ENCODE results near the gene ARL6IP4. TPM values are rescaled to one million over a fixed set of nuclear protein-coding genes. Genes with fewer than 3 reads are reported as not detected.

The ARL6IP4 gene
- total RNA-seq, 6 donors from 2014 or later: 163 to 248 (median 187) TPM

Small RNA genes within 50 kb of the gene (small RNA-seq; reads per million reads assigned to genes)
- gene ARL6IP4 (0 to 0.13 (median 0) reads per million in 4 donors), gene MIR4304 (0 reads per million in 4 donors)

Other genes with a start within 250 kb of the ARL6IP4 start
- 1 to 10 TPM in 2 of 6 donors, under 1 TPM in 4; 0.33 to 6.3 (median 0.71) TPM for gene HCAR1, start 249.8 kb upstream of the ARL6IP4 start, total RNA-seq
- 10 to 100 TPM in 5 of 6 donors, 1 to 10 TPM in 1; 8.8 to 30.3 (median 23.6) TPM for gene DENR, start 227.9 kb upstream of the ARL6IP4 start, total RNA-seq
- gene CCDC62, start 206.1 kb upstream of the ARL6IP4 start, total RNA-seq: 1 to 10 TPM in 1 of 6 donors, under 1 TPM in 3, not detected in 2; 0.30 to 1.0 (median 0.64) TPM
- 100 to 1,000 TPM in 1 of 6 donors, 10 to 100 TPM in 5; 34.2 to 137 (median 46.9) TPM for gene HIP1R, start 145.2 kb upstream of the ARL6IP4 start, total RNA-seq
- 10 to 100 TPM; 41.2 to 93.2 (median 64.0) TPM for gene VPS37B, start 84.6 kb upstream of the ARL6IP4 start, total RNA-seq
- gene ABCB9, start 14.2 kb upstream of the ARL6IP4 start, total RNA-seq: 1 to 10 TPM; 2.1 to 9.9 (median 4.3) TPM
- 10 to 100 TPM in 5 of 6 donors, 1 to 10 TPM in 1; 8.1 to 44.0 (median 17.6) TPM for gene OGFOD2, start 5.4 kb upstream of the ARL6IP4 start, total RNA-seq
- 10 to 100 TPM; 17.5 to 56.6 (median 29.4) TPM for gene PITPNM2, start 170.4 kb downstream of the ARL6IP4 start, total RNA-seq